ENCODE results near the gene LAPTM5. TPM values are rescaled to one million over a fixed set of nuclear protein-coding genes. Genes with fewer than 3 reads are reported as not detected.
A peak's percentile ranks its signal among the peaks of the same experiment; 100 is the strongest.

The LAPTM5 gene
- total and polyA plus RNA-seq, 4 donors: 18.0 to 46.2 (median 28.1) TPM

DNA sequence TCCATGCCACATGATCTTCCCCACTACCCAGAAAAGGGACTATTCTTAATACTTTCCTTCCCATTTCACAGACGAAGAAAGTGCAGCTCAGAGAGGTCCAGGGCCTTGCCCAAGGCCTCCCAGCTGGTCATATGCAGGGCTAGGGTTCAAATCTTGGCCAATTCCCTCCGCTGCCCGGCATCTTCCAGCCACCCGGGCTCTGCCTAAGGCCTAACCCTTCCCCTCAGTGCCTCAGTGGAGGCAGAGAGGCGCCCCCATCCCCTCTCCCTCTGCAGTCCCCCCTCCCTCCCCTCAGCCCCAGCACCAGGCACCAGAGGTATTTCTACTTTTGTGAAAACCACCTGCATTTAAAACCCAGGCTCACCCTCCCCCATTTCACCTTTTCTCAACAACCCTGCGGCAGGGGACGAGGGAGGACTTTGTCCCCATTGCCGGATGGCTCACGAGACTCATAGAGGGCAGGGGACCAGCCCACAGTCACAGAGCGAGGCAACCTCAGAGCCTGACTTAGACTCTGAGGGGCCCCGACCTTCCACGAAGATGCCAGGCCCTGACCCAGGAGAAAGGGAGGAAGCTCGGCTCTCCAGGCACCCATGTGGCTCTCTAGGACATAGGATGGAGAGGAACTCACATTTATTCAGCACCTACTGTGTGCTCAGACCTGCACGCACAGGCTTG lies 12.3 kb downstream of the LAPTM5 start:
- Histone ChIP-seq H3K4me1 (ENCODE audit: control insufficient read depth in 4 of 4, insufficient read depth in 4 of 4, low read length in 3 of 4) (peaks cover 0 to 8% (median 5%) of the 10 kb centered on the region in 4 donors), H3K4me3 (ENCODE audit: low read depth in 1 of 3, low read length in 3 of 3) (no peak overlapping the region), H3K27me3 (ENCODE audit: control insufficient read depth in 4 of 4, insufficient read depth in 4 of 4, low read length in 3 of 4) (no peaks in the 10 kb centered on the region), H3K36me3 (ENCODE audit: control insufficient read depth in 4 of 4, insufficient read depth in 3 of 4, low read depth in 1 of 4, low read length in 3 of 4) (no peaks in the 10 kb centered on the region), H3K9ac (ENCODE audit: low read depth in 1 of 2, low read length in 2 of 2) (no peak overlapping the region), H3K27ac (ENCODE audit: low read depth in 1 of 2, low read length in 2 of 2) (peak overlapping the region in 1 of 2 donors; percentile 35), H3K9me3 (ENCODE audit: control insufficient read depth in 4 of 4, low read length in 3 of 4) (no peaks in the 10 kb centered on the region)
- 63% methylated on average over 14 of the region's 14 CpGs for WGBS
- DNase-seq (ENCODE audit: low spot score): no peak
- TF ChIP-seq HNF4G (IDR thresholded peaks at IDR 0.05) (peak; percentile 9), NR2F2 (IDR thresholded peaks at IDR 0.05) (no peak), GABPA (IDR thresholded peaks at IDR 0.05 in 1 of 2, conservative IDR thresholded peaks at IDR 0.05 in 1 of 2) (no peak), SP1 (IDR thresholded peaks at IDR 0.05) (peak; percentile 31), EGR1 (IDR thresholded peaks at IDR 0.05; ENCODE audit: low read depth in 2 of 2) (no peak), ATF3 (IDR thresholded peaks at IDR 0.05) (no peak), RXRA (IDR thresholded peaks at IDR 0.05) (no peak), CTCF (IDR thresholded peaks at IDR 0.05; ENCODE audit: low read depth, low read length, missing input control) (no peak), HNF4A (conservative IDR thresholded peaks at IDR 0.05) (peak; percentile 51 to 67), FOXA1 (IDR thresholded peaks at IDR 0.05) (no peak), ZBTB33 (IDR thresholded peaks at IDR 0.05) (no peak), FOXA2 (IDR thresholded peaks at IDR 0.05) (no peak)
- TF ChIP-seq, protein P1, sequence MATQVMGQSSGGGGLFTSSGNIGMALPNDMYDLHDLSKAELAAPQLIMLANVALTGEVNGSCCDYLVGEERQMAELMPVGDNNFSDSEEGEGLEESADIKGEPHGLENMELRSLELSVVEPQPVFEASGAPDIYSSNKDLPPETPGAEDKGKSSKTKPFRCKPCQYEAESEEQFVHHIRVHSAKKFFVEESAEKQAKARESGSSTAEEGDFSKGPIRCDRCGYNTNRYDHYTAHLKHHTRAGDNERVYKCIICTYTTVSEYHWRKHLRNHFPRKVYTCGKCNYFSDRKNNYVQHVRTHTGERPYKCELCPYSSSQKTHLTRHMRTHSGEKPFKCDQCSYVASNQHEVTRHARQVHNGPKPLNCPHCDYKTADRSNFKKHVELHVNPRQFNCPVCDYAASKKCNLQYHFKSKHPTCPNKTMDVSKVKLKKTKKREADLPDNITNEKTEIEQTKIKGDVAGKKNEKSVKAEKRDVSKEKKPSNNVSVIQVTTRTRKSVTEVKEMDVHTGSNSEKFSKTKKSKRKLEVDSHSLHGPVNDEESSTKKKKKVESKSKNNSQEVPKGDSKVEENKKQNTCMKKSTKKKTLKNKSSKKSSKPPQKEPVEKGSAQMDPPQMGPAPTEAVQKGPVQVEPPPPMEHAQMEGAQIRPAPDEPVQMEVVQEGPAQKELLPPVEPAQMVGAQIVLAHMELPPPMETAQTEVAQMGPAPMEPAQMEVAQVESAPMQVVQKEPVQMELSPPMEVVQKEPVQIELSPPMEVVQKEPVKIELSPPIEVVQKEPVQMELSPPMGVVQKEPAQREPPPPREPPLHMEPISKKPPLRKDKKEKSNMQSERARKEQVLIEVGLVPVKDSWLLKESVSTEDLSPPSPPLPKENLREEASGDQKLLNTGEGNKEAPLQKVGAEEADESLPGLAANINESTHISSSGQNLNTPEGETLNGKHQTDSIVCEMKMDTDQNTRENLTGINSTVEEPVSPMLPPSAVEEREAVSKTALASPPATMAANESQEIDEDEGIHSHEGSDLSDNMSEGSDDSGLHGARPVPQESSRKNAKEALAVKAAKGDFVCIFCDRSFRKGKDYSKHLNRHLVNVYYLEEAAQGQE (IDR thresholded peaks at IDR 0.05): no peak

GRCh38 chr1:30744060-30744756 lies 13.4 kb downstream of the LAPTM5 start:
- no peak for DNase-seq (ENCODE audit: low spot score)
- H3K9ac ChIP-seq (ENCODE audit: low read depth in 1 of 2, low read length in 2 of 2): peak overlapping the region in 1 of 2 donors; percentile 7

More at GRCh38 chr1:30744060-30744756, 13.4 kb downstream of the LAPTM5 start:
- no peak for TF ChIP-seq FOXA2 (IDR thresholded peaks at IDR 0.05)
- no peak for TF ChIP-seq HNF4G (IDR thresholded peaks at IDR 0.05)
- no peak for TF ChIP-seq GABPA (IDR thresholded peaks at IDR 0.05 in 1 of 2, conservative IDR thresholded peaks at IDR 0.05 in 1 of 2)
- no peak for TF ChIP-seq NR2F2 (IDR thresholded peaks at IDR 0.05)
- no peak for TF ChIP-seq ATF3 (IDR thresholded peaks at IDR 0.05)
- Histone ChIP-seq H3K4me1 (ENCODE audit: control insufficient read depth in 4 of 4, insufficient read depth in 4 of 4, low read length in 3 of 4) (peaks cover 0 to 8% (median 5%) of the 10 kb centered on the region in 4 donors), H3K36me3 (ENCODE audit: control insufficient read depth in 4 of 4, insufficient read depth in 3 of 4, low read depth in 1 of 4, low read length in 3 of 4) (no peaks in the 10 kb centered on the region), H3K27me3 (ENCODE audit: control insufficient read depth in 4 of 4, insufficient read depth in 4 of 4, low read length in 3 of 4) (no peaks in the 10 kb centered on the region), H3K4me3 (ENCODE audit: low read depth in 1 of 3, low read length in 3 of 3) (no peak overlapping the region), H3K9me3 (ENCODE audit: control insufficient read depth in 4 of 4, low read length in 3 of 4) (no peaks in the 10 kb centered on the region), H3K27ac (ENCODE audit: low read depth in 1 of 2, low read length in 2 of 2) (peak overlapping the region in 1 of 2 donors; percentile 21)
- WGBS: 79% methylated on average over 7 of the region's 7 CpGs
